Neural cell (in vitro differentiated cells): ENCODE results near the gene PTPRN2.

ENCODE experiments used
- POLR2AphosphoS5 ChIP-seq: IDR thresholded peaks from 2 replicates; pipeline ENCODE4 v1.6.1; 2012
- SMC3 ChIP-seq: fragments of 450-650 bp; conservative IDR thresholded peaks from 2 replicates; pipeline ENCODE4 v1.6.1; 2014; ENCODE audit warnings: antibody characterized with exemption, mild to moderate bottlenecking, moderate library complexity; ENCODE audit not compliant: poor library complexity
- TF ChIP-seq, protein P1 (sequence below): fragments of 450-650 bp; IDR thresholded peaks from 2 replicates; pipeline ENCODE4 v1.5.1; 2014; ENCODE audit warnings: antibody characterized with exemption, mild to moderate bottlenecking, moderate library complexity; ENCODE audit not compliant: poor library complexity, severe bottlenecking

DNA sequence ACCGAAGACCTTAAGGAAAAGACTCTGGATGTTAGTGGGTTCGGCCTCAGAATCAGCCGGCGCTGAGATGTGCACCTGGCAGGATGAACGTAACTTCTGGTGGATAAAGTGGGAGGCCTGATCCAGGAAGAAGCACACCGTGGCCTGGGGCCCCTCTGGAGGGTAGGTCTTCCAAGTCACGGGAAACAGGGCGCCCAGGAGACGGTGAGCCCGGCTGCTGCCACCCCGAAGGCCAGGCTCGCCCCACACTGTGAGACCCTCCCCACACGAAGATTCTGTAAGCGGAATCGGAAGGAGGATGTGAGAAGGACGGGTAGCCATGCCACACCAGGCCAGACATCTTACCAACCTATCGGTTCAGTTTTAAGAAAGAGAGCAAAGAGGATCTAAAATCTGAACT is 971.8 kb downstream of the PTPRN2 start:
- TF ChIP-seq POLR2AphosphoS5 (no peak), SMC3 (no peak)
- TF ChIP-seq, protein P1, sequence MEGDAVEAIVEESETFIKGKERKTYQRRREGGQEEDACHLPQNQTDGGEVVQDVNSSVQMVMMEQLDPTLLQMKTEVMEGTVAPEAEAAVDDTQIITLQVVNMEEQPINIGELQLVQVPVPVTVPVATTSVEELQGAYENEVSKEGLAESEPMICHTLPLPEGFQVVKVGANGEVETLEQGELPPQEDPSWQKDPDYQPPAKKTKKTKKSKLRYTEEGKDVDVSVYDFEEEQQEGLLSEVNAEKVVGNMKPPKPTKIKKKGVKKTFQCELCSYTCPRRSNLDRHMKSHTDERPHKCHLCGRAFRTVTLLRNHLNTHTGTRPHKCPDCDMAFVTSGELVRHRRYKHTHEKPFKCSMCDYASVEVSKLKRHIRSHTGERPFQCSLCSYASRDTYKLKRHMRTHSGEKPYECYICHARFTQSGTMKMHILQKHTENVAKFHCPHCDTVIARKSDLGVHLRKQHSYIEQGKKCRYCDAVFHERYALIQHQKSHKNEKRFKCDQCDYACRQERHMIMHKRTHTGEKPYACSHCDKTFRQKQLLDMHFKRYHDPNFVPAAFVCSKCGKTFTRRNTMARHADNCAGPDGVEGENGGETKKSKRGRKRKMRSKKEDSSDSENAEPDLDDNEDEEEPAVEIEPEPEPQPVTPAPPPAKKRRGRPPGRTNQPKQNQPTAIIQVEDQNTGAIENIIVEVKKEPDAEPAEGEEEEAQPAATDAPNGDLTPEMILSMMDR: no peak
